GM12864 (cell line): ENCODE data around the gene TTLL12.

Experiments used
- DNase-seq: peaks from one replicate; pipeline ENCODE4 v3.0.0-alpha.2; 2011; ENCODE audit warnings: low read depth
- H3K4me3 ChIP-seq: 2 replicates; pipeline ENCODE4 v1.5.1; 2011; ENCODE audit warnings: mild to moderate bottlenecking, low read depth, low read length, control low read depth
- CTCF ChIP-seq: IDR thresholded peaks from 2 replicates; pipeline ENCODE4 v1.5.1; 2011; ENCODE audit warnings: low read depth, mild to moderate bottlenecking, moderate library complexity, low read length, control low read depth, inconsistent platforms; ENCODE audit errors: missing control alignments

Gene TTLL12

GRCh38 chr22:43167001-43167589 lies 19.8 kb downstream of the TTLL12 start:
- DNase-seq: no peak

DNA sequence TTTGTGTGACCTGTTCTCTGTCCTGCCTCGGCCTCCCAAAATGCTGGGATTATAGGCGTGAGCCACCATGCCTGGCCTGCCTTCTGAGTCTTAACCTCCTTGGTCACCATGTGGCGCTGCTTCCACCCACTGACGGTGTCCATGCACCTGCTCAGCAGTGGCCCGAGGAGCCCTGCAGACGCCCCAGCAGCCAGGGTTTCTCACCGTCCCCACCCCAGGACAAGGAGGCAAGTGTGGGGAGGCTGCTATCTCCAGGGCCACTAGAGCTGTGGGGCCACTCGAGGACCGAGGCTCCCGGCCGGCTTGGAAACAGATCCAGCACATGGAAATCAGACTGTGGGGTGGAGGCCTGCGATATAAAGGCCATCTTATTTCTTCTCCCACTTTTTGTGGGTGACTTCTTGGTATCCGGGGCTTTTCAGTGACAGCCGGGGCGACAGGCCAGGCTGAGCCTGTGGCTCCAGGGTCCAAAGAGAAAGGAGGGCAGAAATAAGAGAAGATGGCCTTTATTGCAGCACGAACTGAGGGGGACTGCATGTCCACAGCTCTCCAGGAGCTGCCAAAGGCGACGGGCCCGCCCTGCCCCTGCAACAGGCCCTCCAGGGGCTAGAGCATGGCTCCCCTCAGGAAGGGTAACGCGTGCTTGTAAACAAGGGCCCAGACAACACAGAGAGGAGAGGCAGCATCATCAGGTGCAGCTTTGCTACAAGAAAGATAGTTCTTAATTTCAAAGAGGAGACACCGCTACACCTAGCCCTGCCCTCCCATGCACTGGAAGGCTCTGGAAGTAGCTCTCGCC lies 20.6 kb downstream of the TTLL12 start:
- no peak for TF ChIP-seq CTCF
- DNase-seq: no peak

More at GRCh38 chr22:43167001-43167589, 19.8 kb downstream of the TTLL12 start:
- no peak for TF ChIP-seq CTCF
- H3K4me3 ChIP-seq: no peak overlapping the region

GRCh38 chr22:43164636-43165035 lies 22.3 kb downstream of the TTLL12 start:
- H3K4me3 ChIP-seq: no peak overlapping the region
- no peak for TF ChIP-seq CTCF
- no peak for DNase-seq

More for the DNA sequence above, 20.6 kb downstream of the TTLL12 start:
- no peak overlapping the region for H3K4me3 ChIP-seq

DNA sequence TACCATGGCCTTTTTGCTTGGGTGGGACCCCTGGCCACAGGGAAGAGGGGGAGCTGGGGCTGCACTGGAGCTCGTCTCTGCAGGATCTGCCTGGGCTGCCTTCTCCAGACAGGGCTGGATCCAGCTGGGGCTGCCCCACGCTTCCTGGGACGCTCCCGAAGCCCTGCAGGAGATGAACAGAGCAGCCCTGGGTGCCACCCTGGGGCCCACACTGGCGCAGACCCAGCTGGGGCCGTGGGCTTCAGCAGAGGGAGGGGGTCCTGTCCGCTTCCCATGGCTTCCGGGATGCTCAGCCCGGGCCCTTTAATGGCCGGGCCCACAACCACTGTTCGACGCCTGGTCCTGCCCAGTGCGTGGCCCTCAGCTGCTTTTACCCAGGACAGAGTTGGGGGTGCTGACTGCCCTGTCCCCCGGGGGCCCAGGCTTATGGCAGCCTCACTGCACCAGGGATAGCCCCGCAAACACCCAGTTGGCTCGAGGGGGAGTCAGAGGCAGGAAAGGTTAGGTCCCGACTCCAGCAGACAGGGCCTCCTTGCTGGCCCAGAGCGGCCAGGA lies 23.6 kb downstream of the TTLL12 start:
- DNase-seq: no peak
- no peak overlapping the region for H3K4me3 ChIP-seq
- no peak for TF ChIP-seq CTCF

GRCh38 chr22:43162412-43163150 lies 24.4 kb downstream of the TTLL12 start:
- TF ChIP-seq CTCF: no peak
- no peak for DNase-seq
- H3K4me3 ChIP-seq: no peak overlapping the region

- no peak for TF ChIP-seq CTCF
- no peak for DNase-seq
- no peak overlapping the region for H3K4me3 ChIP-seq
Measured at GRCh38 chr22:43160497-43161126, 26.3 kb downstream of the TTLL12 start.
